HG03460 (cell line): Measurements from ENCODE around the gene SLC7A6OS.
A peak's percentile ranks its signal among the peaks of the same experiment; 100 is the strongest.

Source experiments
- ATAC-seq: cut with Tn5 transposase; IDR thresholded peaks from one replicate; pipeline ENCODE4 v1.9.1; 2021; ENCODE audit not compliant: unreplicated experiment

SLC7A6OS gene

GRCh38 chr16:68257906-68258800, 52.6 kb downstream of the SLC7A6OS start:
- ATAC-seq: peak; percentile 16

- ATAC-seq: peak; percentile 51
Observed at GRCh38 chr16:68257251-68257905, 53.4 kb downstream of the SLC7A6OS start.

DNA sequence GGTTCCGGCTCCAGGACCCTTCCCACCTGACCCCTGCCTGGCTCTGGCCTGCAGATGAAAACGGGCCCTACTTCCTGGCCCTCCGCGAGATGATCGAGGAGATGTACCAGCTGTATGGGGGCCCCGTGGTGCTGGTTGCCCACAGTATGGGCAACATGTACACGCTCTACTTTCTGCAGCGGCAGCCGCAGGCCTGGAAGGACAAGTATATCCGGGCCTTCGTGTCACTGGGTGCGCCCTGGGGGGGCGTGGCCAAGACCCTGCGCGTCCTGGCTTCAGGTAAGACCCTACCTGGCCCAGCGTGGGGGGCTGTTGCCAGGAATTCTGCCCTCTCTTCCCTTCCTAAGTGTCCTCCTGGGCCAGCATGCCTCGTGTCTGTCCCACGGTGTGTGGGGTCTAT, 55.0 kb downstream of the SLC7A6OS start:
- ATAC-seq: no peak

GRCh38 chr16:68253721-68254120, 57.0 kb downstream of the SLC7A6OS start:
- ATAC-seq: no peak

GRCh38 chr16:68252383-68252782, 58.4 kb downstream of the SLC7A6OS start:
- ATAC-seq: no peak

- no peak for ATAC-seq
Observed at GRCh38 chr16:68251832-68252231, 58.9 kb downstream of the SLC7A6OS start.

DNA sequence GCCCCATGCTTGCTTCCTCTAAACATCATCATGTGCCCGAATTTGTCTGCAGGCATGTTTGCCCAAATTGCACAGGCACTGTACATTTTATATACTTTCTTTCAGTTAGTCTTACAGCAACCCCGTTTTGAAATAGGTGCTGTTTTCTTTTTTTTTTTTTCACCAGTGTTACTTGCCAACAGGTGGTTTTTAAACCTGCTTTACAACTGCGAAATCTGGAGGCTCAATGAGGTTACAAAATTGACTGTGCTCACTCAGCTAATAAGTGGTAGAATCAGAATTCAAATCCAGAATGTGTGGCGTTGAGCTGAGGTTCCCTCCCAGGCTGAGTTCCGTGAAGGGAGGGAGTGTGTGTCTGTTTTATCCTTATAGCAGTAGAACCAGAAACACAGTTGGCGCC, 59.8 kb downstream of the SLC7A6OS start:
- no peak for ATAC-seq

GRCh38 chr16:68249371-68249770, 61.4 kb downstream of the SLC7A6OS start:
- ATAC-seq: no peak
